KOPT-K1 (cell line): Measurements from ENCODE around the gene TFF1.

ENCODE experiments used
- H3K27ac ChIP-seq: fragments of 200-600 bp; sonication (generic); 2 replicates; pipeline ENCODE4 v1.5.1; 2016; ENCODE audit warnings: antibody characterized with exemption, mild to moderate bottlenecking, low read depth, low read length; ENCODE audit not compliant: poor library complexity, severe bottlenecking
- H3K36me3 ChIP-seq: fragments of 200-600 bp; sonication (generic); 2 replicates; pipeline ENCODE4 v1.5.1; 2017; ENCODE audit warnings: antibody characterized with exemption, mild to moderate bottlenecking, low read length, moderate library complexity; ENCODE audit not compliant: insufficient read depth
- H3K9me3 ChIP-seq: fragments of 200-600 bp; sonication (generic); 2 replicates; pipeline ENCODE4 v1.5.1; 2017; ENCODE audit warnings: antibody characterized with exemption, low read length, mild to moderate bottlenecking; ENCODE audit not compliant: insufficient read depth, poor library complexity, severe bottlenecking

The TFF1 gene

GRCh38 chr21:42340187-42341050 is 25.9 kb downstream of the TFF1 start:
- no peaks in the 10 kb centered on the region for H3K36me3 ChIP-seq
- no peaks in the 10 kb centered on the region for H3K9me3 ChIP-seq
- no peak overlapping the region for H3K27ac ChIP-seq

- H3K9me3 ChIP-seq: no peaks in the 10 kb centered on the region
- no peak overlapping the region for H3K27ac ChIP-seq
- no peaks in the 10 kb centered on the region for H3K36me3 ChIP-seq
Observed at GRCh38 chr21:42338729-42339715, 27.3 kb downstream of the TFF1 start.

GRCh38 chr21:42337830-42338728 is 28.3 kb downstream of the TFF1 start:
- Histone ChIP-seq H3K36me3 (no peaks in the 10 kb centered on the region), H3K9me3 (no peaks in the 10 kb centered on the region), H3K27ac (no peak overlapping the region)

- Histone ChIP-seq H3K36me3 (no peaks in the 10 kb centered on the region), H3K9me3 (peaks cover 2% of the 10 kb centered on the region), H3K27ac (no peak overlapping the region)
Observed at GRCh38 chr21:42337276-42337675, 29.1 kb downstream of the TFF1 start.

GRCh38 chr21:42336054-42336453 is 30.3 kb downstream of the TFF1 start:
- peaks cover 11% of the 10 kb centered on the region for H3K9me3 ChIP-seq
- H3K27ac ChIP-seq: no peak overlapping the region
- no peaks in the 10 kb centered on the region for H3K36me3 ChIP-seq

GRCh38 chr21:42332557-42333317 is 33.6 kb downstream of the TFF1 start:
- Histone ChIP-seq H3K9me3 (peaks cover 11% of the 10 kb centered on the region), H3K27ac (no peak overlapping the region), H3K36me3 (no peaks in the 10 kb centered on the region)

GRCh38 chr21:42331660-42332059 is 34.7 kb downstream of the TFF1 start:
- Histone ChIP-seq H3K9me3 (peaks cover 11% of the 10 kb centered on the region), H3K36me3 (no peaks in the 10 kb centered on the region), H3K27ac (no peak overlapping the region)

- Histone ChIP-seq H3K27ac (no peak overlapping the region), H3K9me3 (peaks cover 12% of the 10 kb centered on the region)
Observed at GRCh38 chr21:42330380-42331371, 35.7 kb downstream of the TFF1 start.

GRCh38 chr21:42324896-42325295 is 41.4 kb downstream of the TFF1 start:
- Histone ChIP-seq H3K9me3 (peaks cover 7% of the 10 kb centered on the region), H3K36me3 (no peaks in the 10 kb centered on the region), H3K27ac (no peak overlapping the region)

More at GRCh38 chr21:42330380-42331371, 35.7 kb downstream of the TFF1 start:
- no peaks in the 10 kb centered on the region for H3K36me3 ChIP-seq

GRCh38 chr21:42321845-42322244 is 44.5 kb downstream of the TFF1 start:
- Histone ChIP-seq H3K27ac (no peak overlapping the region), H3K36me3 (no peaks in the 10 kb centered on the region), H3K9me3 (peaks cover 7% of the 10 kb centered on the region)

GRCh38 chr21:42321231-42321630 is 45.1 kb downstream of the TFF1 start:
- Histone ChIP-seq H3K36me3 (no peaks in the 10 kb centered on the region), H3K27ac (no peak overlapping the region), H3K9me3 (peaks cover 7% of the 10 kb centered on the region)

- peaks cover 7% of the 10 kb centered on the region for H3K9me3 ChIP-seq
- H3K36me3 ChIP-seq: no peaks in the 10 kb centered on the region
- H3K27ac ChIP-seq: no peak overlapping the region
Observed at GRCh38 chr21:42320791-42321190, 45.5 kb downstream of the TFF1 start.
